SU-DHL-6 (cell line): ENCODE data around the gene C19orf18.

Experiments used
- H2AFZ ChIP-seq: fragments of 200-600 bp; sonication (generic); 2 replicates; pipeline ENCODE4 v1.6.1; 2014; ENCODE audit warnings: low read depth, mild to moderate bottlenecking, moderate library complexity, mixed read lengths, antibody characterized with exemption, low read length; ENCODE audit not compliant: severe bottlenecking
- H3F3A ChIP-seq: fragments of 200-600 bp; shearing (Covaris generic); 2 replicates; pipeline ENCODE4 v1.6.0; 2016; ENCODE audit warnings: antibody characterized with exemption, mild to moderate bottlenecking; ENCODE audit not compliant: insufficient read depth
- H3K27ac ChIP-seq: fragments of 200-600 bp; sonication (generic); 2 replicates; pipeline ENCODE4 v1.5.1; 2016; ENCODE audit warnings: low read depth, mild to moderate bottlenecking, low read length, moderate library complexity, mixed read lengths
- H3K27me3 ChIP-seq: fragments of 200-600 bp; sonication (generic), shearing (Covaris generic); 2 replicates; pipeline ENCODE4 v1.6.0; 2014; ENCODE audit warnings: mild to moderate bottlenecking, low read length
- H3K36me3 ChIP-seq: fragments of 200-600 bp; sonication (generic); 2 replicates; pipeline ENCODE4 v1.6.1; 2014; ENCODE audit warnings: mild to moderate bottlenecking, low read length, mixed read lengths
- H3K4me2 ChIP-seq: fragments of 300-600, 200-600 bp; shearing (Covaris generic), sonication (generic); 2 replicates; pipeline ENCODE4 v1.6.0; 2014; ENCODE audit warnings: low read length, low read depth, mild to moderate bottlenecking; ENCODE audit not compliant: poor library complexity, severe bottlenecking
- H3K4me3 ChIP-seq: fragments of 200-600 bp; sonication (generic); 2 replicates; pipeline ENCODE4 v1.5.1; 2014; ENCODE audit warnings: antibody characterized with exemption, low read length, mild to moderate bottlenecking, mixed read lengths; ENCODE audit not compliant: insufficient read depth, poor library complexity, severe bottlenecking
- H3K79me2 ChIP-seq: fragments of 200-600 bp; sonication (generic); 2 replicates; pipeline ENCODE4 v1.6.1; 2014; ENCODE audit warnings: mild to moderate bottlenecking, low read length, moderate library complexity; ENCODE audit not compliant: insufficient read depth
- H3K9ac ChIP-seq: fragments of 200-600 bp; sonication (generic); 2 replicates; pipeline ENCODE4 v1.7.0; 2014; ENCODE audit warnings: mild to moderate bottlenecking, low read length
- H3K9me2 ChIP-seq: fragments of 200-600 bp; sonication (generic); replicated peaks from 2 replicates; pipeline ENCODE4 v1.6.1; 2014; ENCODE audit warnings: low read length; ENCODE audit not compliant: insufficient read depth
- H3K9me3 ChIP-seq: fragments of 200-600 bp; sonication (generic); 2 replicates; pipeline ENCODE4 v1.6.1; 2014; ENCODE audit warnings: low read length, mixed read lengths; ENCODE audit not compliant: insufficient read depth
- H4K20me1 ChIP-seq: fragments of 200-600 bp; sonication (generic); 2 replicates; pipeline ENCODE4 v1.6.1; 2014; ENCODE audit warnings: low read depth, mild to moderate bottlenecking, antibody characterized with exemption, low read length, moderate library complexity, mixed read lengths
- CTCF ChIP-seq: fragments of 200-600 bp; sonication (generic); IDR thresholded peaks from one replicate; pipeline ENCODE4 v1.5.1; 2017; ENCODE audit warnings: antibody characterized with exemption, mild to moderate bottlenecking, low read length, moderate library complexity; ENCODE audit not compliant: insufficient read depth, poor library complexity, severe bottlenecking
- EZH2phosphoT487 ChIP-seq: fragments of 200-600 bp; sonication (generic), shearing (Covaris generic); conservative IDR thresholded peaks from 2 replicates; pipeline ENCODE4 v1.6.1; 2018; ENCODE audit warnings: mild to moderate bottlenecking, antibody characterized with exemption, low read length, moderate library complexity, mixed read lengths

The C19orf18 gene

GRCh38 chr19:58001895-58002369 lies 27.6 kb upstream of the C19orf18 start:
- no peaks in the 10 kb centered on the region for H3K79me2 ChIP-seq
- no peaks in the 10 kb centered on the region for H3K36me3 ChIP-seq
- H3K27ac ChIP-seq = no peak overlapping the region
- H3F3A ChIP-seq = no peaks in the 10 kb centered on the region
- TF ChIP-seq EZH2phosphoT487 (no peak), CTCF (no peak)
- H2AFZ ChIP-seq = no peak overlapping the region
- no peaks in the 10 kb centered on the region; the same call in 1 of the 2 replicates for H3K9me3 ChIP-seq
- H3K9ac ChIP-seq = no peak overlapping the region
- H3K9me2 ChIP-seq = no peaks in the 10 kb centered on the region
- H3K27me3 ChIP-seq = no peaks in the 10 kb centered on the region
- H3K4me2 ChIP-seq = no peak overlapping the region
- H3K4me3 ChIP-seq = no peak overlapping the region
- H4K20me1 ChIP-seq = no peaks in the 10 kb centered on the region

- Histone ChIP-seq H3K36me3 (no peaks in the 10 kb centered on the region), H3K9ac (no peak overlapping the region), H3K27ac (no peak overlapping the region), H2AFZ (no peak overlapping the region), H3K4me3 (no peak overlapping the region), H3K4me2 (no peak overlapping the region), H4K20me1 (no peaks in the 10 kb centered on the region), H3K79me2 (no peaks in the 10 kb centered on the region), H3K27me3 (no peaks in the 10 kb centered on the region), H3K9me3 (no peaks in the 10 kb centered on the region; the same call in 1 of the 2 replicates), H3K9me2 (no peaks in the 10 kb centered on the region), H3F3A (no peaks in the 10 kb centered on the region)
- TF ChIP-seq EZH2phosphoT487 (no peak), CTCF (no peak)
Measured at GRCh38 chr19:58000677-58001076, 26.3 kb upstream of the C19orf18 start.

DNA sequence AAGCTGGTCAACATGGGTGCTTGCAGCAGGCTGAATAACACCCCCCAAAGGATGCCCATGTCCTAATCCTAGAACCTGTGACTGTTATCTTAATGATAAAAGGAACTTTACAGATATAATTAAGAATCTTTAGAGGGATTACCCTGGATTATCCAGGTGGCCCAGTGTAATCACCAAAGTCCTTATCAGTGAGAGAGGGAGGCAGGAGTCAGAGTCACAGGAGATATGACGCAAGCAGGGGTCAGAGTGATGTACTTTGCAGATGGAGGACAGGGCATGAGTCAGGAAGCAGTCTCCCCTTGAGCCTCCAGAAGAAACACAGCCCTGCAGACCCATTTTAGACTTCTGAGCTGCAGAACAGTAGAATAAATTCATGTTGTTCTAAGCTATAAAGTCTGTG lies 18.5 kb upstream of the C19orf18 start:
- Histone ChIP-seq H3K27ac (no peak overlapping the region), H3K4me2 (no peak overlapping the region), H4K20me1 (no peaks in the 10 kb centered on the region), H3K79me2 (no peaks in the 10 kb centered on the region), H3F3A (no peaks in the 10 kb centered on the region), H3K36me3 (no peaks in the 10 kb centered on the region), H3K9ac (no peak overlapping the region), H2AFZ (no peak overlapping the region), H3K9me2 (no peaks in the 10 kb centered on the region), H3K9me3 (0 out of 2 replicates have a peak, but pooled peaks cover 5% of the 10 kb centered on the region), H3K27me3 (no peaks in the 10 kb centered on the region), H3K4me3 (no peak overlapping the region)
- TF ChIP-seq CTCF (no peak), EZH2phosphoT487 (no peak)
